Colonic mucosa (tissue), 4 donors: ENCODE measurements around the gene CPO. TPM values are rescaled to one million over a fixed set of nuclear protein-coding genes. Genes with fewer than 3 reads are reported as not detected.

Experiments used
- DNase-seq: peaks from one replicate; pipeline ENCODE4 v3.0.0-alpha.2; 2020
- H3K27ac ChIP-seq: fragments of 200-600 bp; one replicate; pipeline ENCODE4 v1.8.0; 2021
- H3K27me3 ChIP-seq: fragments of 200-600 bp; one replicate; pipeline ENCODE4 v1.8.0; 2021
- H3K36me3 ChIP-seq: fragments of 200-600 bp; one replicate; pipeline ENCODE4 v1.8.0; 2021
- H3K4me1 ChIP-seq: fragments of 200-600 bp; one replicate; pipeline ENCODE4 v1.8.0; 2021; ENCODE audit warnings: mild to moderate bottlenecking
- H3K4me3 ChIP-seq: fragments of 200-600 bp; one replicate; pipeline ENCODE4 v1.8.0; 2021
- H3K9ac ChIP-seq, 2 donors: one replicate each; pipeline ENCODE4 v1.7.0; 2013; ENCODE audit warnings: control low read depth in 2 of 2, low read depth in 2 of 2, low read length in 2 of 2
- H3K9me3 ChIP-seq: fragments of 200-600 bp; one replicate; pipeline ENCODE4 v1.8.0; 2021
- CTCF ChIP-seq: fragments of 200-600 bp; IDR thresholded peaks from one replicate; pipeline ENCODE4 v1.8.0; 2022; ENCODE audit warnings: antibody characterized with exemption, mild to moderate bottlenecking
- intact Hi-C: fragments of 100-400 bp; cut with DNase I; formaldehyde crosslinking; loops from one replicate; pipeline ENCODE4 v1.14.1; 2022
- total RNA-seq, 2 donors: library from RNA; stranded (reverse); fragmentation: NEBNext Ultra II Directional in 1 of 2; extraction: Animal tissue kit (Norgen Biotek cat#: 25700) in 1 of 2; gene quantifications; one replicate each; pipeline ENCODE4 v1.2.1, GENCODE V29; 2021
- donor health status: healthy.
- donor health status: DM: no; HTN: no; CAD: no.
- donor health status: DM: no; HTN: no; CAD: no.

CPO gene
- total RNA-seq, 2 donors from 2014 or later: not detected

- no peaks in the 10 kb centered on the region for H3K27me3 ChIP-seq
- H3K9ac ChIP-seq: no peak overlapping the region
- H3K4me1 ChIP-seq: no peaks in the 10 kb centered on the region
- no peaks in the 10 kb centered on the region for H3K36me3 ChIP-seq
- DNase-seq: no peak
- no peaks in the 10 kb centered on the region for H3K9me3 ChIP-seq
- H3K27ac ChIP-seq: no peak overlapping the region
- no peak overlapping the region for H3K4me3 ChIP-seq
- intact Hi-C loops: loop anchor here (10.0 kb wide), 2 partner anchors 292 to 358 kb away; no protein-coding TSS in a partner anchor
- no peak for TF ChIP-seq CTCF
These were observed 47.6 kb downstream of the CPO start for GRCh38 chr2:206986943-206987342.

DNA sequence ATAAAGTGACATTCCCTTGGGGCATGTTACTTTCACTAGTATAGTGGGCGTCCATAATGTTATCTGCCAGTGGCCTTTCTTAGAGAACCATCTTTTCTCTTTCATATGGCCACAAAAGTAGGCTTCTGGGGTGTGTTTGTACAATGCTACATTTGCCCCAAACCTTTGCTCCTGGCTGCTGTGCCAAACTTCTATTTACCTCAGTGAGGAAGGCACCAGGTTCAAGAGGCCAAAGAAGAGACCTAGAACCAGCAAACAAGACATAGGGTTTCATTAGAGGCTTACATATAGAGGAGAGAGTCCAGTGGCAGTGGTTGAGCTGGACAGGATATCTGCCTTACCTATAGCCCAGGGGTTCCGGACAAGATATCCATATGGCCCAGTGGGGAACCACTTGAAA, 48.5 kb downstream of the CPO start:
- intact Hi-C loops: loop anchor here (10.0 kb wide), 2 partner anchors 293 to 357 kb away; no protein-coding TSS in a partner anchor
- DNase-seq: no peak
- H3K36me3 ChIP-seq: no peaks in the 10 kb centered on the region
- TF ChIP-seq CTCF: no peak
- no peaks in the 10 kb centered on the region for H3K27me3 ChIP-seq
- no peak overlapping the region for H3K9ac ChIP-seq
- H3K4me1 ChIP-seq: no peaks in the 10 kb centered on the region
- H3K27ac ChIP-seq: no peak overlapping the region
- no peak overlapping the region for H3K4me3 ChIP-seq
- H3K9me3 ChIP-seq: no peaks in the 10 kb centered on the region

GRCh38 chr2:206988884-206989283, 49.6 kb downstream of the CPO start:
- no peak overlapping the region for H3K4me3 ChIP-seq
- TF ChIP-seq CTCF: no peak

GRCh38 chr2:206989311-206989710, 50.0 kb downstream of the CPO start:
- H3K27me3 ChIP-seq: no peaks in the 10 kb centered on the region
- peak; percentile 21 for DNase-seq
- intact Hi-C loops: loop anchor here (10.0 kb wide), 2 partner anchors 295 to 355 kb away; no protein-coding TSS in a partner anchor
- no peak overlapping the region for H3K27ac ChIP-seq
- H3K4me3 ChIP-seq: no peak overlapping the region
- no peaks in the 10 kb centered on the region for H3K36me3 ChIP-seq
- no peaks in the 10 kb centered on the region for H3K9me3 ChIP-seq
- H3K9ac ChIP-seq: no peak overlapping the region
- peak; percentile 62 for TF ChIP-seq CTCF
- H3K4me1 ChIP-seq: no peaks in the 10 kb centered on the region

More at GRCh38 chr2:206988884-206989283, 49.6 kb downstream of the CPO start:
- DNase-seq: no peak
- Histone ChIP-seq H3K27ac (no peak overlapping the region), H3K36me3 (no peaks in the 10 kb centered on the region), H3K27me3 (no peaks in the 10 kb centered on the region), H3K9ac (no peak overlapping the region), H3K4me1 (no peaks in the 10 kb centered on the region), H3K9me3 (no peaks in the 10 kb centered on the region)
- intact Hi-C loops: loop anchor here (10.0 kb wide), 2 partner anchors 294 to 356 kb away; no protein-coding TSS in a partner anchor

- intact Hi-C loops: no loop called here
- no peak for TF ChIP-seq CTCF
- Histone ChIP-seq H3K9ac (no peak overlapping the region), H3K4me3 (no peak overlapping the region), H3K9me3 (no peaks in the 10 kb centered on the region), H3K27me3 (no peaks in the 10 kb centered on the region), H3K27ac (no peak overlapping the region), H3K4me1 (no peaks in the 10 kb centered on the region), H3K36me3 (no peaks in the 10 kb centered on the region)
- DNase-seq: no peak
These were observed 51.0 kb downstream of the CPO start for GRCh38 chr2:206990360-206990759.
